Renal cortex interstitium (tissue), 11 donors: ENCODE measurements around the gene NUCB1. TPM values are rescaled to one million over a fixed set of nuclear protein-coding genes. Genes with fewer than 3 reads are reported as not detected.
"Not testable (repeated sequence)": the region's sequence is repeated elsewhere in the genome, so short reads cannot be mapped to it uniquely, and the experiment has no call there.

ENCODE experiments used
- DNase-seq, 11 donors: peaks; one replicate each; pipeline ENCODE4 v3.0.0-alpha.2; 2013; ENCODE audit warnings: low read depth in 9 of 11, low spot score in 4 of 11; ENCODE audit errors: extremely low read depth in 1 of 11
- polyA plus RNA-seq, 3 donors: library from polyadenylated mRNA; unstranded; fragments of 120-200 nt; gene quantifications; one replicate each; pipeline ENCODE4 v1.2.1, GENCODE V29; 2013; ENCODE audit not compliant: insufficient read length in 3 of 3

Gene NUCB1
- polyA plus RNA-seq, 3 donors: 231 to 319 (median 307) TPM

GRCh38 chr19:48871471-48872181 lies 28.5 kb upstream of the NUCB1 start:
- not testable (repeated sequence) for DNase-seq

- peak; percentile 96 to 98 (median 97) for DNase-seq
Measured at GRCh38 chr19:48872182-48872883, 27.8 kb upstream of the NUCB1 start, which contains the start of gene PPP1R15A. PPP1R15A (plus strand) TSS chr19:48872421; CDS start chr19:48873234, 813 bp downstream.

GRCh38 chr19:48872884-48873475 lies 27.1 kb upstream of the NUCB1 start:
- DNase-seq: peak; percentile 78 to 96 (median 87)

GRCh38 chr19:48873476-48874302 lies 26.4 kb upstream of the NUCB1 start:
- no peak for DNase-seq

- no peak for DNase-seq
Measured at GRCh38 chr19:48874303-48875135, 25.6 kb upstream of the NUCB1 start.

- DNase-seq: not testable (repeated sequence)
Measured at GRCh38 chr19:48876043-48876981, 23.8 kb upstream of the NUCB1 start.

GRCh38 chr19:48877855-48878195 lies 22.3 kb upstream of the NUCB1 start:
- no peak for DNase-seq

GRCh38 chr19:48878196-48879024 lies 21.7 kb upstream of the NUCB1 start:
- DNase-seq: no peak

- DNase-seq: no peak
Measured at GRCh38 chr19:48879025-48879637, 21.0 kb upstream of the NUCB1 start.

- DNase-seq: not testable (repeated sequence)
Measured at GRCh38 chr19:48879696-48880095, 20.4 kb upstream of the NUCB1 start.

- DNase-seq: no peak
Measured at GRCh38 chr19:48881741-48882657, 18.1 kb upstream of the NUCB1 start.

GRCh38 chr19:48883726-48884125 lies 16.4 kb upstream of the NUCB1 start:
- DNase-seq: no peak

- no peak for DNase-seq
Measured at GRCh38 chr19:48887861-48888612, 12.1 kb upstream of the NUCB1 start.

GRCh38 chr19:48889496-48889895 lies 10.6 kb upstream of the NUCB1 start:
- not testable (repeated sequence) for DNase-seq
